ENCODE data around the gene INTS11.
A peak's percentile ranks its signal among the peaks of the same experiment; 100 is the strongest.

The INTS11 gene

GRCh38 chr1:1312450-1313314, 11.8 kb downstream of the INTS11 start:
- DNase-seq (ENCODE audit: low read depth), result no peak

- no peak for DNase-seq (ENCODE audit: low read depth)
Measured at GRCh38 chr1:1311107-1312104, 13.1 kb downstream of the INTS11 start.

- DNase-seq (ENCODE audit: low read depth), result no peak
Measured at GRCh38 chr1:1310476-1311053, 13.9 kb downstream of the INTS11 start.

GRCh38 chr1:1310109-1310385, 14.4 kb downstream of the INTS11 start:
- DNase-seq (ENCODE audit: low read depth), result no peak

GRCh38 chr1:1309251-1310108, 15.0 kb downstream of the INTS11 start:
- no peak for DNase-seq (ENCODE audit: low read depth)

GRCh38 chr1:1308756-1309250, 15.7 kb downstream of the INTS11 start:
- no peak for DNase-seq (ENCODE audit: low read depth)

- peak; percentile 84 for DNase-seq (ENCODE audit: low read depth)
Measured at GRCh38 chr1:1307923-1308755, 16.3 kb downstream of the INTS11 start, which contains the start of the genes ACAP3 and PUSL1. Gene ACAP3, minus strand, starts transcription at chr1:1307930. Its CDS starts 115 bp downstream, at chr1:1307815. Gene PUSL1, plus strand, starts transcription at chr1:1308597. Its CDS starts 47 bp downstream, at chr1:1308644.

- no peak for DNase-seq (ENCODE audit: low read depth)
Measured at GRCh38 chr1:1307261-1307922, 17.1 kb downstream of the INTS11 start.

- no peak for DNase-seq (ENCODE audit: low read depth)
Measured at GRCh38 chr1:1306661-1307260, 17.7 kb downstream of the INTS11 start.

GRCh38 chr1:1306070-1306660, 18.3 kb downstream of the INTS11 start:
- DNase-seq (ENCODE audit: low read depth), result no peak

- peak; percentile 58 for DNase-seq (ENCODE audit: low read depth)
Measured at GRCh38 chr1:1305300-1306069, 19.0 kb downstream of the INTS11 start.

- DNase-seq (ENCODE audit: low read depth), result peak; percentile 65
Measured at GRCh38 chr1:1304331-1305299, 19.8 kb downstream of the INTS11 start.

GRCh38 chr1:1303736-1304135, 20.7 kb downstream of the INTS11 start:
- no peak for DNase-seq (ENCODE audit: low read depth)

GRCh38 chr1:1302951-1303509, 21.4 kb downstream of the INTS11 start:
- DNase-seq (ENCODE audit: low read depth), result no peak

GRCh38 chr1:1302006-1302430, 22.4 kb downstream of the INTS11 start:
- DNase-seq (ENCODE audit: low read depth), result no peak

- DNase-seq (ENCODE audit: low read depth), result no peak
Measured at GRCh38 chr1:1300352-1300739, 24.1 kb downstream of the INTS11 start.
